Measurements from ENCODE around the gene RNASEH2B.

Gene RNASEH2B

GRCh38 chr13:51000571-51001260, 91.1 kb downstream of the RNASEH2B start:
- Mint-ChIP-seq H3K9me3 (no peaks in the 10 kb centered on the region), H3K4me3 (no peak overlapping the region), H3K36me3 (peaks cover 0 to 10% of the 10 kb centered on the region in 2 donors), H3K27me3 (peaks cover 8 to 11% of the 10 kb centered on the region in 2 donors), H3K27ac (no peak overlapping the region), H3K4me1 (no peaks in the 10 kb centered on the region)
- ATAC-seq (replicated peaks) (no peak), DNase-seq (no peak)

- peaks cover 8 to 11% of the 10 kb centered on the region in 2 donors for H3K27me3 Mint-ChIP-seq
- no peak overlapping the region for H3K27ac Mint-ChIP-seq
- DNase-seq: no peak
- no peaks in the 10 kb centered on the region for H3K4me1 Mint-ChIP-seq
- ATAC-seq (replicated peaks): no peak
- H3K36me3 Mint-ChIP-seq: peaks cover 0 to 10% of the 10 kb centered on the region in 2 donors
- H3K9me3 Mint-ChIP-seq: no peaks in the 10 kb centered on the region
- no peak overlapping the region for H3K4me3 Mint-ChIP-seq
Observed at GRCh38 chr13:51001335-51001734, 91.7 kb downstream of the RNASEH2B start.

GRCh38 chr13:51002736-51003135, 93.1 kb downstream of the RNASEH2B start:
- Mint-ChIP-seq H3K36me3 (peaks cover 0 to 10% of the 10 kb centered on the region in 2 donors), H3K4me1 (no peaks in the 10 kb centered on the region), H3K9me3 (no peaks in the 10 kb centered on the region), H3K27me3 (peaks cover 8 to 11% of the 10 kb centered on the region in 2 donors), H3K4me3 (no peak overlapping the region), H3K27ac (no peak overlapping the region)
- DNase-seq (no peak), ATAC-seq (replicated peaks) (no peak)

- ATAC-seq (replicated peaks): no peak
- peaks cover 0 to 9% of the 10 kb centered on the region in 2 donors for H3K36me3 Mint-ChIP-seq
- peaks cover 8 to 11% of the 10 kb centered on the region in 2 donors for H3K27me3 Mint-ChIP-seq
Observed at GRCh38 chr13:51003642-51004041, 94.1 kb downstream of the RNASEH2B start.

GRCh38 chr13:51004111-51004865, 94.7 kb downstream of the RNASEH2B start:
- DNase-seq (no peak), ATAC-seq (replicated peaks) (no peak)
- peaks cover 8 to 11% of the 10 kb centered on the region in 2 donors for H3K27me3 Mint-ChIP-seq
- no peak overlapping the region for H3K4me3 Mint-ChIP-seq
- H3K9me3 Mint-ChIP-seq: no peaks in the 10 kb centered on the region
- H3K27ac Mint-ChIP-seq: no peak overlapping the region
- H3K4me1 Mint-ChIP-seq: no peaks in the 10 kb centered on the region
- H3K36me3 Mint-ChIP-seq: peaks cover 0 to 2% of the 10 kb centered on the region in 2 donors

More at GRCh38 chr13:51003642-51004041, 94.1 kb downstream of the RNASEH2B start:
- H3K4me3 Mint-ChIP-seq: no peak overlapping the region
- H3K4me1 Mint-ChIP-seq: no peaks in the 10 kb centered on the region
- no peaks in the 10 kb centered on the region for H3K9me3 Mint-ChIP-seq
- H3K27ac Mint-ChIP-seq: no peak overlapping the region
- DNase-seq: no peak

GRCh38 chr13:51004918-51005460, 95.4 kb downstream of the RNASEH2B start:
- Mint-ChIP-seq H3K27ac (no peak overlapping the region), H3K9me3 (no peaks in the 10 kb centered on the region), H3K27me3 (peaks cover 8 to 11% of the 10 kb centered on the region in 2 donors), H3K4me3 (no peak overlapping the region), H3K4me1 (no peaks in the 10 kb centered on the region), H3K36me3 (no peaks in the 10 kb centered on the region)
- no peak for ATAC-seq (replicated peaks)
- no peak for DNase-seq

- no peak overlapping the region for H3K27ac Mint-ChIP-seq
- H3K27me3 Mint-ChIP-seq: peaks cover 8 to 11% of the 10 kb centered on the region in 2 donors
- no peak for ATAC-seq (replicated peaks)
- DNase-seq: no peak
- H3K4me1 Mint-ChIP-seq: no peaks in the 10 kb centered on the region
- H3K4me3 Mint-ChIP-seq: no peak overlapping the region
- H3K9me3 Mint-ChIP-seq: no peaks in the 10 kb centered on the region
- no peaks in the 10 kb centered on the region for H3K36me3 Mint-ChIP-seq
Observed at GRCh38 chr13:51005566-51005965, 96.0 kb downstream of the RNASEH2B start.
